Medulla oblongata (tissue), 1 donor: ENCODE data around the gene JPH4.
"Not testable (repeated sequence)": the region's sequence is repeated elsewhere in the genome, so short reads cannot be mapped to it uniquely, and the experiment has no call there.

Source experiments
- DNase-seq: peaks from one replicate; pipeline ENCODE4 v3.0.0-alpha.2; 2015; ENCODE audit errors: extremely low spot score

JPH4 gene

GRCh38 chr14:23578560-23579310 lies at the start of gene JPH4:
Gene JPH4, minus strand, starts transcription at chr14:23578790. Its CDS starts 1,337 bp downstream, at chr14:23577453.
- DNase-seq = no peak

GRCh38 chr14:23627961-23628360 lies 49.4 kb upstream of the JPH4 start:
- DNase-seq = no peak

- DNase-seq = no peak
Observed at GRCh38 chr14:23626946-23627345, 48.4 kb upstream of the JPH4 start.

GRCh38 chr14:23624830-23625404 lies 46.3 kb upstream of the JPH4 start:
- DNase-seq = no peak

GRCh38 chr14:23623962-23624361 lies 45.4 kb upstream of the JPH4 start:
- no peak for DNase-seq

- no peak for DNase-seq
Observed at GRCh38 chr14:23622990-23623389, 44.4 kb upstream of the JPH4 start.

- no peak for DNase-seq
Observed at GRCh38 chr14:23621932-23622730, 43.5 kb upstream of the JPH4 start.

GRCh38 chr14:23621204-23621931 lies 42.8 kb upstream of the JPH4 start:
- DNase-seq = no peak

GRCh38 chr14:23620177-23620702 lies 41.6 kb upstream of the JPH4 start:
- no peak for DNase-seq

- DNase-seq = no peak
Observed at GRCh38 chr14:23618415-23618988, 39.9 kb upstream of the JPH4 start.

- no peak for DNase-seq
Observed at GRCh38 chr14:23617539-23617938, 38.9 kb upstream of the JPH4 start.

- peak; percentile 49 for DNase-seq
Observed at GRCh38 chr14:23615856-23616255, 37.3 kb upstream of the JPH4 start.

GRCh38 chr14:23614395-23614828 lies 35.8 kb upstream of the JPH4 start:
- DNase-seq = no peak

GRCh38 chr14:23613242-23614070 lies 34.9 kb upstream of the JPH4 start:
- DNase-seq = no peak

- no peak for DNase-seq
Observed at GRCh38 chr14:23612802-23613201, 34.2 kb upstream of the JPH4 start.

- DNase-seq = no peak
Observed at GRCh38 chr14:23612354-23612732, 33.8 kb upstream of the JPH4 start.

GRCh38 chr14:23610815-23611289 lies 32.3 kb upstream of the JPH4 start:
- no peak for DNase-seq

- DNase-seq = no peak
Observed at GRCh38 chr14:23610090-23610814, 31.7 kb upstream of the JPH4 start.

- not testable (repeated sequence) for DNase-seq
Observed at GRCh38 chr14:23609411-23610089, 31.0 kb upstream of the JPH4 start.
